Trophoblast cell (in vitro differentiated cells and primary cell): Measurements from ENCODE around the gene TIGIT.

Experiments used
- DNase-seq, 2 donors: peaks; one replicate each; pipeline ENCODE4 v3.0.0-alpha.2; 2016
- H2AFZ ChIP-seq: 2 replicates; pipeline ENCODE4 v1.6.1; 2013; ENCODE audit warnings: low read length, moderate library complexity, mild to moderate bottlenecking; ENCODE audit not compliant: insufficient read depth, poor library complexity
- H2AK5ac ChIP-seq: 2 replicates; pipeline ENCODE4 v1.6.1; 2013; ENCODE audit warnings: mild to moderate bottlenecking, low read length
- H2BK120ac ChIP-seq: 2 replicates; pipeline ENCODE4 v1.6.1; 2013; ENCODE audit warnings: low read length, mild to moderate bottlenecking, moderate library complexity; ENCODE audit not compliant: insufficient read depth, poor library complexity
- H2BK12ac ChIP-seq: 2 replicates; pipeline ENCODE4 v1.6.1; 2013; ENCODE audit warnings: mild to moderate bottlenecking, low read length, moderate library complexity
- H2BK5ac ChIP-seq: 2 replicates; pipeline ENCODE4 v1.6.1; 2013; ENCODE audit warnings: low read length, low read depth, moderate library complexity, mild to moderate bottlenecking; ENCODE audit not compliant: poor library complexity
- H3K14ac ChIP-seq: 2 replicates; pipeline ENCODE4 v1.6.1; 2013; ENCODE audit warnings: mild to moderate bottlenecking, low read length
- H3K18ac ChIP-seq: 2 replicates; pipeline ENCODE4 v1.6.1; 2013; ENCODE audit warnings: mild to moderate bottlenecking, low read length
- H3K23ac ChIP-seq: 2 replicates; pipeline ENCODE4 v1.6.1; 2013; ENCODE audit warnings: low read length
- H3K27ac ChIP-seq: 2 replicates; pipeline ENCODE4 v1.5.1; 2013; ENCODE audit warnings: low read depth, mild to moderate bottlenecking, inconsistent platforms, low read length, moderate library complexity
- H3K27me3 ChIP-seq: 2 replicates; pipeline ENCODE4 v1.6.1; 2013; ENCODE audit warnings: inconsistent platforms, mild to moderate bottlenecking, low read length, moderate library complexity; ENCODE audit not compliant: insufficient read depth
- H3K36me3 ChIP-seq, 2 experiments: 1 replicate in 1 of 2; 2 replicates in 1 of 2; pipeline ENCODE4 v1.6.1; 2013; ENCODE audit warnings: low read length in 2 of 2, mild to moderate bottlenecking in 2 of 2, moderate library complexity in 1 of 2; ENCODE audit not compliant: insufficient read depth in 2 of 2, control insufficient read depth in 1 of 2
- H3K4ac ChIP-seq: 2 replicates; pipeline ENCODE4 v1.6.1; 2013; ENCODE audit warnings: low read depth, mild to moderate bottlenecking, low read length, moderate library complexity
- H3K4me1 ChIP-seq, 2 experiments: 1 replicate in 1 of 2; 2 replicates in 1 of 2; pipeline ENCODE4 v1.6.1; 2013; ENCODE audit warnings: low read length in 2 of 2, mild to moderate bottlenecking in 2 of 2, moderate library complexity in 1 of 2; ENCODE audit not compliant: insufficient read depth in 2 of 2, control insufficient read depth in 1 of 2
- H3K4me2 ChIP-seq: 2 replicates; pipeline ENCODE4 v1.6.1; 2013; ENCODE audit warnings: inconsistent platforms, mild to moderate bottlenecking, low read length, moderate library complexity
- H3K4me3 ChIP-seq: 2 replicates; pipeline ENCODE4 v1.5.1; 2013; ENCODE audit warnings: mild to moderate bottlenecking, low read depth, low read length, inconsistent platforms
- H3K79me1 ChIP-seq: one replicate; pipeline ENCODE4 v1.6.1; 2013; ENCODE audit warnings: low read length
- H3K79me2 ChIP-seq: 2 replicates; pipeline ENCODE4 v1.6.1; 2013; ENCODE audit warnings: low read length, mild to moderate bottlenecking; ENCODE audit not compliant: control insufficient read depth, insufficient read depth, poor library complexity
- H3K9ac ChIP-seq: 2 replicates; pipeline ENCODE4 v1.6.1; 2013; ENCODE audit warnings: mild to moderate bottlenecking, low read length
- H3K9me3 ChIP-seq: 2 replicates; pipeline ENCODE4 v1.6.1; 2013; ENCODE audit warnings: low read depth, mild to moderate bottlenecking, control low read depth, inconsistent platforms, low read length; ENCODE audit not compliant: insufficient read depth
- H4K12ac ChIP-seq: 2 replicates; pipeline ENCODE4 v1.6.1; 2013; ENCODE audit warnings: low read depth, mild to moderate bottlenecking, low read length, moderate library complexity
- H4K8ac ChIP-seq: 2 replicates; pipeline ENCODE4 v1.6.1; 2013; ENCODE audit warnings: low read depth, mild to moderate bottlenecking, low read length, moderate library complexity
- H4K91ac ChIP-seq: one replicate; pipeline ENCODE4 v1.6.1; 2013; ENCODE audit warnings: low read depth, mild to moderate bottlenecking, low read length, moderate library complexity
- WGBS: extraction: QIAGEN DNeasy Blood & Tissue Kit; methylation state at CpG from one replicate; pipeline ENCODE4 v1.1.7; 2013; ENCODE audit warnings: missing lambda C conversion rate; ENCODE audit not compliant: insufficient read length, insufficient coverage; ENCODE audit errors: extremely low coverage; 5-methylcytosine and 5-hydroxymethylcytosine counted together

TIGIT gene

DNA sequence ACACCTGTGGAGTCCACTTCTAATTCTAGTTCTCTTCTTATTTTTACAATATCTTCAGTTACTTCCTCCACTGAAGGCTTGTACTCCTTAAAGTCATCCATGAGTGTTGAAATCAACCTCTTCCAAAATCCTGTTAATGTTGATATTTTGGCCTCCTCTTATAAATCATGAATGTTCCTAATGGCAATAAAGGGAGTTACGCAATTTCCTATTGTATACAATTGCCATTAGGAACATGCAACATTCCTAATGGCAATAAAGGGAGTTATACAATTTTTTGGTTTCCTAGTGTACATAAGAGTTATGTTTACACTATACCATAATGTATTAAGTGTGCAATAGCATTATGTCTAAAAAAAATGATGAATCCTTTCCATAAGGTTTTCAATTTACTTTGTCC, 9.2 kb upstream of the TIGIT start:
- no peak overlapping the region for H3K4me2 ChIP-seq
- no peak overlapping the region for H4K12ac ChIP-seq
- no peak overlapping the region for H4K91ac ChIP-seq
- H2BK120ac ChIP-seq: no peak overlapping the region
- H3K27me3 ChIP-seq: no peaks in the 10 kb centered on the region
- no peak overlapping the region for H2AFZ ChIP-seq
- H3K4me1 ChIP-seq: no peaks in the 10 kb centered on the region
- H3K79me1 ChIP-seq: no peaks in the 10 kb centered on the region
- H2AK5ac ChIP-seq: no peak overlapping the region
- no peak overlapping the region for H3K4ac ChIP-seq
- no CpG with 5 or more reads among the region's 1 CpG for WGBS
- no peaks in the 10 kb centered on the region for H3K9me3 ChIP-seq
- no peak overlapping the region for H3K4me3 ChIP-seq
- no peak overlapping the region for H3K18ac ChIP-seq
- no peak overlapping the region for H3K23ac ChIP-seq
- no peaks in the 10 kb centered on the region for H3K79me2 ChIP-seq
- H2BK12ac ChIP-seq: no peak overlapping the region
- H3K9ac ChIP-seq: no peak overlapping the region
- H3K14ac ChIP-seq: no peak overlapping the region
- no peak overlapping the region for H3K27ac ChIP-seq
- H4K8ac ChIP-seq: no peak overlapping the region
- DNase-seq: no peak
- no peaks in the 10 kb centered on the region for H3K36me3 ChIP-seq
- no peak overlapping the region for H2BK5ac ChIP-seq

DNA sequence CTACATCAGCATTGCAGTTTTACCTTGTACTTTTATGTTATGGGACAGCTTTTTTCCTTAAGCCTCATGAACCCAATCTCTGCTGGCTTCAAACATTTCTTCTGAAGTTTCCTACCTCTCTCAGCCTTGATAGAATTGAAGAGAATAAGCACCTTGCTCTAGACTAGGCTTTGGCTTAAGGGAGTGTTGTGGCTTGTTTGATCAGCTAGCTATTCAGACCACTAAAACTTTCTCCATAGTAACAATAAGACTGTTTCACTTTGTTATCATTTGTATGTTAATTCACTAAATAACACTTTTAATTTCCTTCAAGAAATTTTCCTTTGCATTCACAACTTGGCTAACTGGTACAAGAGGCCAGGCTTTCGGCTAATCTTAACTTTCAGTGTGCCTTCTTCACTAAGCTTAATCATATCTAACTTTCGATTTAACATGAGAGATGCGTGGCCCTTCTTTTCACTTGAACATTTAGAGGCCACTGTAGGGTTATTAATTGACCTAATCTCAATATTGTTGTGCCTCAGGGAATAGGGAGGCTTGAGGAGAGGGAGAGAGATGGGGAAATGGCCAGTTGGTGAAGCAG, 8.1 kb upstream of the TIGIT start:
- Histone ChIP-seq H3K4me2 (no peak overlapping the region), H3K27me3 (no peaks in the 10 kb centered on the region), H3K36me3 (no peaks in the 10 kb centered on the region), H2BK12ac (no peak overlapping the region), H2BK5ac (no peak overlapping the region), H3K4me3 (no peak overlapping the region), H2AK5ac (no peak overlapping the region), H3K23ac (no peak overlapping the region), H2AFZ (no peak overlapping the region), H3K14ac (no peak overlapping the region), H3K79me2 (no peaks in the 10 kb centered on the region), H2BK120ac (no peak overlapping the region), H4K91ac (no peak overlapping the region), H3K4me1 (no peaks in the 10 kb centered on the region), H3K9ac (no peak overlapping the region), H4K12ac (no peak overlapping the region), H3K18ac (no peak overlapping the region), H3K79me1 (no peaks in the 10 kb centered on the region), H3K9me3 (no peaks in the 10 kb centered on the region), H3K27ac (no peak overlapping the region), H4K8ac (no peak overlapping the region), H3K4ac (no peak overlapping the region)
- WGBS: no CpG with 5 or more reads among the region's 3 CpGs
- DNase-seq: no peak

DNA sequence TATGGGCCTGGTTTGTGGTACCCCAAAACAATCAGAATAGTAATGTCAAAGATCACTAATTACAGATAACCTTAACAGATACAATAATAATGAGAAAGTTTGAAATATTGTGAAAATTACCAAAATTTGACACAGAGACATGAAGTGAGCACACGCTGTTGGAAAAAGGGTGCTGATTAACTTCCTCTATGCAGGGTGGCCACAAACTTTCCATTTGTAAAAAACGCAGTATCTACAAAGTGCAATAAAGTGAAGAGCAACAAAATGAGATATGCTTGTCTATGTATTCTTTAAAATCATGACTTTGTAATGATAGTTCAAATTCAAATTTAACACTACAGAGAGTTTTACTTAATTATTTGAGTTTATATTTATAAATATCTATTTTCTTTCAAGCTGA, 7.6 kb upstream of the TIGIT start:
- Histone ChIP-seq H3K79me1 (no peaks in the 10 kb centered on the region), H3K9ac (no peak overlapping the region), H4K91ac (no peak overlapping the region), H3K4me2 (no peak overlapping the region), H4K12ac (no peak overlapping the region), H3K36me3 (no peaks in the 10 kb centered on the region), H3K18ac (no peak overlapping the region), H3K4ac (no peak overlapping the region), H3K9me3 (no peaks in the 10 kb centered on the region), H3K79me2 (no peaks in the 10 kb centered on the region), H3K4me3 (no peak overlapping the region), H2AK5ac (no peak overlapping the region), H2BK120ac (no peak overlapping the region), H3K23ac (no peak overlapping the region), H3K27ac (no peak overlapping the region), H2BK5ac (no peak overlapping the region), H3K14ac (no peak overlapping the region), H4K8ac (no peak overlapping the region), H2AFZ (no peak overlapping the region), H2BK12ac (no peak overlapping the region), H3K4me1 (no peaks in the 10 kb centered on the region), H3K27me3 (no peaks in the 10 kb centered on the region)
- WGBS: no CpG with 5 or more reads among the region's 2 CpGs
- no peak for DNase-seq

DNA sequence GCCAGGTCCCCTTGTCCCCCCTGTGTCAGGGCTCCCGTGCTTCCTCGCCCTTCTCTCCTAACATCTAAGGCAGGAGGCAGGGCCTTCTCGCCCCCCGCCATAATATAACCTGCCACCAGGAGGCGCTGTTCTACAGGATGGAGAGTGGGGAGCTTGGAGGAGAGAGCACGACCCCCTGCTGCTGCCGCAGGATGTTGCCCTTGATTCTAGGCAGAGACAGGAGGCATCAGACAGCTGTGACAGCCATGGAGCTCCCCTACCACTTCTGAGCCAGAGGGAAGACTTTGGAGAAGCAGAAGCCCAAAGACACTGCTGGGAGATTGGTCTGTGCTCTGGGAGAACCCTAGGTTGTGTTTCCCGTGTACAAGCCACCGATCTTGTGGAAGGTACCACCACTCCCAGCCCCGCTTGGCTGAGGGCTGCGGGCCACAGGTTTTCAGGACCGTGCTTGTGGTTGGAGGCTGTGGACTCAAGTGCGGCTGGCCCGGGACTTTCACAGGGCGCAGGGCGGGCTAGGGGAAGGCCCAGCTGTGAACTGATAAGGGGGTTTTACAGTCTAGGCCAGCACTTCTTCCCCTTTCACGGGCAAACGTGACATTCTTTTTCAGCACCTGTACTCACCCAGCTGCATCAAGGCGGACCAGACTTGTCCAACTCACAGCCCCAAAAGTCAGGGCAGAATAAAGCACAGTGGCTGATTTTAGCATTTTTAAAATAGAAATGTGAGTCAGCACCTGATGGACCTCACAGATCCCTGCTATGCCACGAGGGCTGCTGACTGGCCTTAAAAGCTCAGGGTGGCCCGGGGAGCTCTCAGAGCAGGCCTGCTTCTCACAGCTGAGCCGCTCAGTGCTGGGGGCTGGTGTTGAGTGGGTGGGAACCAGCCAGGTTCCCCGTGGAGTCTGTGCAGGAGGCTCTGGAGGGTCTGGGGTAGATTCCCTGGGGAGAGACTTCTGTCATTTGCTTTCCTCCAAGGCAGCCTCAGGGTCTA, 2.6 kb upstream of the TIGIT start:
- Histone ChIP-seq H3K18ac (no peak overlapping the region), H4K12ac (no peak overlapping the region), H3K23ac (no peak overlapping the region), H4K8ac (no peak overlapping the region), H2AK5ac (no peak overlapping the region), H3K4me1 (no peaks in the 10 kb centered on the region), H4K91ac (no peak overlapping the region), H2AFZ (no peak overlapping the region), H3K79me1 (no peaks in the 10 kb centered on the region), H2BK12ac (no peak overlapping the region), H3K4me2 (no peak overlapping the region), H3K9me3 (no peaks in the 10 kb centered on the region), H3K27ac (no peak overlapping the region), H3K27me3 (no peaks in the 10 kb centered on the region), H2BK120ac (no peak overlapping the region), H2BK5ac (no peak overlapping the region), H3K79me2 (no peaks in the 10 kb centered on the region), H3K4ac (no peak overlapping the region), H3K36me3 (no peaks in the 10 kb centered on the region), H3K4me3 (no peak overlapping the region), H3K14ac (no peak overlapping the region), H3K9ac (no peak overlapping the region)
- peak; percentile 5 to 51 for DNase-seq
- no CpG with 5 or more reads among the region's 23 CpGs for WGBS
